PC-3 (cell line): ENCODE measurements around the gene MS4A4E.

Source experiments
- CTCF ChIP-seq: fragments of 300-600 bp; sonication (generic); conservative IDR thresholded peaks from 2 replicates; pipeline ENCODE4 v1.5.1; 2017; ENCODE audit warnings: antibody characterized with exemption, low read depth, mild to moderate bottlenecking, low read length
- EZH2 ChIP-seq: fragments of 300-600 bp; sonication (generic); IDR thresholded peaks from one replicate; pipeline ENCODE4 v1.6.1; 2017; ENCODE audit warnings: antibody characterized with exemption, mild to moderate bottlenecking, low read length; ENCODE audit not compliant: unreplicated experiment

- TF ChIP-seq CTCF, result no peak
- no peak for TF ChIP-seq EZH2
Measured at GRCh38 chr11:60194511-60194910, 48.4 kb downstream of the MS4A4E start.
